Suprapubic skin (tissue), 3 donors: ENCODE results near the gene ZNF480.

Source experiments
- CTCF ChIP-seq, 2 donors: fragments of 200-600 bp in 1 of 2; fragments of 450-650 bp in 1 of 2; sonication (generic) in 1 of 2; IDR thresholded peaks; one replicate each; pipeline ENCODE4 v1.5.1; 2016 to 2019; ENCODE audit warnings: antibody characterized with exemption in 2 of 2, mild to moderate bottlenecking in 1 of 2, moderate library complexity in 1 of 2
- POLR2AphosphoS5 ChIP-seq, 3 donors: sonication (generic); formaldehyde crosslinking; IDR thresholded peaks; one replicate each; pipeline ENCODE4 v1.6.1; 2017; ENCODE audit warnings: antibody characterized with exemption in 3 of 3

DNA sequence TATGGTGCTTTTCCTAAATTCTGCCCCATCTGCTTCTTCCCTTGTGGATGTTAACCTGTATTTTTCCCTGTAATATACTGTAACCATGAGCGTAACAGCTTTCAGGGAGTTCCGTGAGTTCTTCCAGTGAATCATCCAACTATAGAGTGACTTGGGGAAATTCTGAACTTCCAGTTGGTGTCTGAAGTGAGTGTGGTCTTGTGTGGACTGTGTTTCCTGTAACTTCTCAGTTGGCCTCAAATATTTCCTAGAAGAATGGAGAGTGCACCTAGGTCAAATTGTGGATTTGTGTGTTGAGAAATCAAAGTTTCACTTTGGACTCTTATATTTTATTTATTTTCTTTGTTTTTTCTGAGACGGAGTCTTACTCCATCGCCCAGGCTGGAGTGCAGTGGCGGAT is 38.5 kb upstream of the ZNF480 start:
- TF ChIP-seq CTCF (IDR thresholded peaks at IDR 0.05): no peak
- no peak for TF ChIP-seq POLR2AphosphoS5 (IDR thresholded peaks at IDR 0.05)
